C4-2B (cell line): ENCODE measurements around the gene BTBD2.

Experiments used
- H3K27ac ChIP-seq: fragments of 450-650 bp; 2 replicates; pipeline ENCODE4 v1.5.1; 2017
- ZFX ChIP-seq: fragments of 450-650 bp; IDR thresholded peaks from 2 replicates; pipeline ENCODE4 v1.6.1; 2017
- TF ChIP-seq, protein P1 (sequence below): fragments of 450-650 bp; conservative IDR thresholded peaks from 2 replicates; pipeline ENCODE4 v1.5.1; 2017; ENCODE audit warnings: mild to moderate bottlenecking

Gene BTBD2

GRCh38 chr19:1961000-1961883 is 54.3 kb downstream of the BTBD2 start:
- no peak overlapping the region for H3K27ac ChIP-seq
- TF ChIP-seq ZFX: no peak
- TF ChIP-seq, protein P1, sequence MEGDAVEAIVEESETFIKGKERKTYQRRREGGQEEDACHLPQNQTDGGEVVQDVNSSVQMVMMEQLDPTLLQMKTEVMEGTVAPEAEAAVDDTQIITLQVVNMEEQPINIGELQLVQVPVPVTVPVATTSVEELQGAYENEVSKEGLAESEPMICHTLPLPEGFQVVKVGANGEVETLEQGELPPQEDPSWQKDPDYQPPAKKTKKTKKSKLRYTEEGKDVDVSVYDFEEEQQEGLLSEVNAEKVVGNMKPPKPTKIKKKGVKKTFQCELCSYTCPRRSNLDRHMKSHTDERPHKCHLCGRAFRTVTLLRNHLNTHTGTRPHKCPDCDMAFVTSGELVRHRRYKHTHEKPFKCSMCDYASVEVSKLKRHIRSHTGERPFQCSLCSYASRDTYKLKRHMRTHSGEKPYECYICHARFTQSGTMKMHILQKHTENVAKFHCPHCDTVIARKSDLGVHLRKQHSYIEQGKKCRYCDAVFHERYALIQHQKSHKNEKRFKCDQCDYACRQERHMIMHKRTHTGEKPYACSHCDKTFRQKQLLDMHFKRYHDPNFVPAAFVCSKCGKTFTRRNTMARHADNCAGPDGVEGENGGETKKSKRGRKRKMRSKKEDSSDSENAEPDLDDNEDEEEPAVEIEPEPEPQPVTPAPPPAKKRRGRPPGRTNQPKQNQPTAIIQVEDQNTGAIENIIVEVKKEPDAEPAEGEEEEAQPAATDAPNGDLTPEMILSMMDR: no peak

- TF ChIP-seq, protein P1: no peak
- no peak overlapping the region for H3K27ac ChIP-seq
These were observed 55.5 kb downstream of the BTBD2 start for GRCh38 chr19:1959928-1960589.

GRCh38 chr19:1957562-1958248 is 57.8 kb downstream of the BTBD2 start:
- TF ChIP-seq, protein P1: no peak
- TF ChIP-seq ZFX: no peak

GRCh38 chr19:1956868-1957492 is 58.5 kb downstream of the BTBD2 start:
- no peak for TF ChIP-seq ZFX
- TF ChIP-seq, protein P1: no peak
- H3K27ac ChIP-seq: no peak overlapping the region

More at GRCh38 chr19:1957562-1958248, 57.8 kb downstream of the BTBD2 start:
- H3K27ac ChIP-seq: no peak overlapping the region

- H3K27ac ChIP-seq: no peak overlapping the region
- TF ChIP-seq, protein P1: no peak
- TF ChIP-seq ZFX: no peak
These were observed 59.4 kb downstream of the BTBD2 start for GRCh38 chr19:1956122-1956494.

DNA sequence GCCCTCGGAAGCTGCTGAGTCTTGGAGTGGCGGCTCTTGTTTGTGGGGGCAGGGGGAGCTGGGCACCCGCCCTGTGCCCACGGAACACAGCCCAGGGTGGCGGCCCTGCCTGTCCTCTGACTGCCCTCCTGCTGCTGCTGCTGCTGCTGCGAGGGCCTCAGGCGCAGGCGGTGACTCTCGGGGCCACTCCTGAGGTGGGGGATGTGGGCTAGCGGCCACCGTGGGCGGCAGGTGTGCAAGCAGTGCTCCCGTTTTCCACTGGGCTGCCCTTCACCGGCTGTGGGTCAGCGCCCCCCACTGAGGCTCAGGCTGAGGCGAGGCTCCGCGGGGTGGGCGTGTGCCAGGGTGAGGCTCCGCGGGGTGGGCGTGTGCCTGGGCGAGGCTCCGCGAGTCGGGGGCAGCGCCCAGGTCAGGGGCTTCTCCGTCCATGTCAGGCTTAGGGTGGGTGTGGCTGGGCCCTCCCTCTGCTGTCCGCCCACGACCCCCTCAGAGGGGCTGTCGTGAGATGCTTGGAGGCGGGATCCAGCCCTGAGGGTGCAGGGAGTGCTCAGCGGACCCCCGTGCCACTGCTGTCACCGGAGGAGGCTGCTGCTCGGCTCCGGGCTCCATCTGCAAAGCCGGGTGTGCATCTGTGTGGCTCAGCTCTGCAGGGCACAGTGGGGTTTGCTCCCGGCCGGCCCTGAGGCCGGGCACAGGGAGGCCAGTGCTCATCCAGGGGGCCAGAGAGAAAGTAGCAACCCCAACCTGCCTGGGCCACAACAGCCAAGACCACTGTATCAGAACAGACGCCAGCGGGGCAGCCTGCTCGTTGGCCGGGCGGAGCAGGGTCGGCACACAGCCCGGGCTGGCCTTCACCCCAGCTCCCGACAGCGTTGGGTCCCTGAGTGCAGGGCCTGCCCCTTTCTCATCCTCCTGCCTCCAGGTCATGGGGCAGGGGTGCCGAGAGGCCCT is 60.1 kb downstream of the BTBD2 start:
- H3K27ac ChIP-seq: no peak overlapping the region
- no peak for TF ChIP-seq ZFX
- TF ChIP-seq, protein P1: no peak
